Activated CD4-positive, alpha-beta T cell treated with anti-CD3 and anti-CD28 coated beads for 36 hours (primary cell): ENCODE results near the gene FAM24B. TPM values are rescaled to one million over a fixed set of nuclear protein-coding genes. Genes with fewer than 3 reads are reported as not detected.
"Not testable (repeated sequence)": the region's sequence is repeated elsewhere in the genome, so short reads cannot be mapped to it uniquely, and the experiment has no call there.

Source experiments
- ATAC-seq: fragments of 200-7000 bp; cut with Tn5 transposase; one replicate; pipeline ENCODE4 v1.10.0; 2021; ENCODE audit warnings: mild to moderate bottlenecking, moderate library complexity
- CTCF ChIA-PET: fragments of 350-600 bp; sonication (Branson Sonifier 250); formaldehyde crosslinking; loops from one replicate; lab custom pipeline; 2021; ENCODE audit warnings: antibody characterized with exemption; lab: Charles Lee
- POLR2A ChIA-PET: fragments of 350-600 bp; sonication (Branson Sonifier 250); formaldehyde crosslinking; loops from one replicate; lab custom pipeline; 2021; ENCODE audit warnings: antibody characterized with exemption, inconsistent platforms; lab: Charles Lee
- DNase-seq: peaks from one replicate; pipeline ENCODE4 v3.0.0-alpha.2; 2020
- H3K27ac Mint-ChIP-seq: one replicate; pipeline ENCODE4 v1.8.0; 2021; ENCODE audit warnings: mixed read lengths
- H3K27me3 Mint-ChIP-seq: one replicate; pipeline ENCODE4 v1.8.0; 2021; ENCODE audit warnings: mixed read lengths
- H3K36me3 Mint-ChIP-seq: one replicate; pipeline ENCODE4 v1.8.0; 2021; ENCODE audit warnings: low read depth, mixed read lengths
- H3K4me1 Mint-ChIP-seq: one replicate; pipeline ENCODE4 v1.8.0; 2021; ENCODE audit warnings: mixed read lengths
- H3K4me3 Mint-ChIP-seq: one replicate; pipeline ENCODE4 v1.8.0; 2021; ENCODE audit warnings: mild to moderate bottlenecking, moderate library complexity, mixed read lengths
- H3K9me3 Mint-ChIP-seq: one replicate; pipeline ENCODE4 v1.8.0; 2021; ENCODE audit warnings: low read depth, mixed read lengths
- intact Hi-C, 2 experiments: fragments of 100-400 bp; cut with DNase I in 1 of 2; cut with micrococcal nuclease in 1 of 2; formaldehyde crosslinking; loops; one replicate each; pipeline versions ENCODE4 v1.14.2 to v1.15.1; 2022 to 2024; cut with DNase I, micrococcal nuclease
- total RNA-seq, 2 experiments: library from RNA; stranded (reverse); gene quantifications; one replicate each; pipeline ENCODE4 v1.2.3, GENCODE V29; 2021

Gene FAM24B
- total RNA-seq, 2 experiments from 2014 or later, result 7.0 to 9.5 TPM

DNA sequence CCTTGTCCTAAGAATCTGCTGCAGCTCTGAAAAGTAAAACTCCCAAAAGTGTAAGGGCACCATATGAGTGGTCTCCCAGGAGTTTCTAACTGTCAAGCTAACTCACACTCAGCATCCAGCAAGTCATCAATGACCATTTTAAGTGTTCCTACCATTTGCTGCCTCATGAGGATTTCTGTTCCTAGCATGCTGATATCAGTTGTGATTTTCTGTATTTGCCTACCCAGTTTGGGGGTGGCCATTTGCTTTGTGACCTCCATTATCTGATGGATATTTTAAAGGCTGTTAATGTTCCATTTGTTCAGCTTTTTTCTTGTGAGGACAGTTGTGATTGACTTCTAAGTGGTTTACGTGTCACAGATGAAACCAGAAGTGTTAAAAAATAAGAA is 2.9 kb downstream of the FAM24B start:
- ATAC-seq, result no peak
- Mint-ChIP-seq H3K36me3 (peaks cover 48% of the 10 kb centered on the region), H3K9me3 (peaks cover 7% of the 10 kb centered on the region), H3K27me3 (no peaks in the 10 kb centered on the region), H3K4me1 (peaks cover 45% of the 10 kb centered on the region), H3K4me3 (no peak overlapping the region), H3K27ac (no peak overlapping the region)
- CTCF ChIA-PET, result no interaction called here
- DNase-seq, result no peak
- POLR2A ChIA-PET, result no interaction called here
- intact Hi-C loops, result loop anchor here in 1 of 2 experiments (5.0 kb wide), 1 partner anchor 131 kb away; the partner anchor contains the start of genes ACADSB and IKZF5

- H3K4me1 Mint-ChIP-seq, result peaks cover 42% of the 10 kb centered on the region
- no peak overlapping the region for H3K27ac Mint-ChIP-seq
- CTCF ChIA-PET, result no interaction called here
- ATAC-seq, result no peak
- no peaks in the 10 kb centered on the region for H3K27me3 Mint-ChIP-seq
- no peak for DNase-seq
- peaks cover 7% of the 10 kb centered on the region for H3K9me3 Mint-ChIP-seq
- POLR2A ChIA-PET, result no interaction called here
- H3K36me3 Mint-ChIP-seq, result peaks cover 48% of the 10 kb centered on the region
- intact Hi-C loops, result loop anchor here in 1 of 2 experiments (5.0 kb wide), 1 partner anchor 131 kb away; the partner anchor contains the start of genes ACADSB and IKZF5
- no peak overlapping the region for H3K4me3 Mint-ChIP-seq
Measured at GRCh38 chr10:122875843-122876466, 3.4 kb downstream of the FAM24B start.

DNA sequence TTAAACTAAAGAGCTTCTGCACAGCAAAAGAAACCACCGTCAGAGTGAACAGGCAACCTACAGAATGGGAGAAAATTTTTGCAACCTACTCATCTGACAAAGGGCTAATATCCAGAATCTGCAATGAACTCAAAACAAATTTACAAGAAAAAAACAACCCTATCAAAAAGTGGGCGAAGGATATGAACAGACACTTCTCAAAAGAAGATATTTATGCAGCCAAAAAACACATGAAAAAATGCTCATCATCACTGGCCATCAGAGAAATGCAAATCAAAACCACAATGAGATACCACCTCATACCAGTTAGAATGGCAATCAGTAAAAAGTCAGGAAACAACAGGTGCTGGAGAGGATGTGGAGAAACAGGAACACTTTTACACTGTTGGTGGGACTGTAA is 7.4 kb downstream of the FAM24B start:
- peaks cover 15% of the 10 kb centered on the region for H3K9me3 Mint-ChIP-seq
- POLR2A ChIA-PET, result not testable (repeated sequence)

GRCh38 chr10:122868768-122869167 is 10.6 kb downstream of the FAM24B start:
- intact Hi-C loops, H3K4me3 Mint-ChIP-seq, POLR2A ChIA-PET, CTCF ChIA-PET, ATAC-seq, H3K27me3 Mint-ChIP-seq, H3K27ac Mint-ChIP-seq, DNase-seq: not testable (repeated sequence)
- Mint-ChIP-seq H3K36me3 (peaks cover 35% of the 10 kb centered on the region), H3K4me1 (peaks cover 29% of the 10 kb centered on the region), H3K9me3 (peaks cover 11% of the 10 kb centered on the region)

More for the DNA sequence above, 7.4 kb downstream of the FAM24B start:
- intact Hi-C loops, H3K4me3 Mint-ChIP-seq, ATAC-seq, H3K27me3 Mint-ChIP-seq, H3K27ac Mint-ChIP-seq, CTCF ChIA-PET, DNase-seq: not testable (repeated sequence)
- H3K36me3 Mint-ChIP-seq, result peaks cover 44% of the 10 kb centered on the region
- peaks cover 34% of the 10 kb centered on the region for H3K4me1 Mint-ChIP-seq

DNA sequence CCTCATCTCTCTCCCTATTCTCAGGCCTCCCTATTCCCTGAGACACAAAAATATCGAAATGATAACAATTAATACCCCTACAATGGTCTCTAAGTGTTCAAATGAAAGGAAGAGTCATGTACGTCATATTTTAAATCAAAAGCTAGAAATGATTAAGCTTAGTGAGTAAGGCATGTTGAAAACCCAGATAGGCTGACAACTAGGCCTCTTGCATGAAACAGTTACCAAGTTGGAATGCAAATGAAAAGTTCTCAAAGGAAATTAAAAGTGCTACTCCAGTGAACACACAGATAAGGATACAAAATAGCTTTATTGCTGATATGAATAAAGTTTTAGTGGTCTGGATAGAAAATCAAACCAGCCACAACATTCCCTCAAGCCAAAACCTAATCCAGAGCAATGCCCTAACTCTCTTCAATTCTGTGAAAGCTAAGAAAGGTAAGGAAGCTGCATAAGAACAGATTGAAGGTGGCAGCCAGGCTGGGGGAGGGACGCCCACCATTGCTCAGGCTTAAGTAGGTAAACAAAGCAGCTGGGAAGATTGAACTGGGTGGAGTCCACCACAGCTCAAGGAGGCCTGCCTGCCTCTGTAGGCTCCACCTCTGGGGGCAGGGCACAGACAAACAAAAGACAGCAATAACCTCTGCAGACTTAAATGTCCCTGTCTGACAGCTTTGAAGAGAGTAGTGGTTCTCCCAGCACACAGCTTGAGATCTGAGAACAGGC is 12.5 kb downstream of the FAM24B start:
- POLR2A ChIA-PET, result not testable (repeated sequence)
- CTCF ChIA-PET, result interaction anchor here (0.7 kb wide), 1 partner anchor 40 kb away, joined by 3 read pairs; no protein-coding TSS in a partner anchor
- peak; percentile 65 for ATAC-seq

DNA sequence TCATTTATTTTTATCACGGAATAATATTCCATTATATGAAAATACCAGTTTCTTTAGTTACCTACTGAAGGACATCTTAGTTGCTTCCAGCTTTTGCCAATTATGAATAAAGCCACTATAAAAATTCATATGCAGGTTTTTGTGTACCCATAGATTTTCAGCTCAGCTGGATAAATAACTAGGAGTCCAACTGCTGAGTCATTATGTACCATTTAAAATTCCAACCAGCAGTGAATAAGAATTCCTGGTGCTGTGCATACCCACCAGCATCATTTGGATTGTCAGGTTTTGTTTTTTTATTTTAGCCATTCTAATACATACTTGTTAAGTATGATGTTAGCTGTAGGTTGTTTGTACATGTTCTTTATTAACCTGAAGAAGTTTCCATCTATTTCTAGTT is 14.5 kb downstream of the FAM24B start:
- Mint-ChIP-seq H3K27me3 (no peaks in the 10 kb centered on the region), H3K4me1 (peaks cover 28% of the 10 kb centered on the region), H3K4me3 (no peak overlapping the region), H3K36me3 (peaks cover 17% of the 10 kb centered on the region), H3K9me3 (peaks cover 8% of the 10 kb centered on the region), H3K27ac (no peak overlapping the region)
- ChIA-PET POLR2A (no interaction called here), CTCF (interaction anchor here (0.9 kb wide), 1 partner anchor 17 kb away, joined by 3 read pairs; no protein-coding TSS in a partner anchor)
- DNase-seq (no peak), ATAC-seq (no peak)
- intact Hi-C loops, result no loop called here

More for the DNA sequence above, 12.5 kb downstream of the FAM24B start:
- DNase-seq, intact Hi-C loops, H3K4me3 Mint-ChIP-seq, H3K9me3 Mint-ChIP-seq, H3K27me3 Mint-ChIP-seq: not testable (repeated sequence)
- Mint-ChIP-seq H3K36me3 (peaks cover 28% of the 10 kb centered on the region), H3K4me1 (peaks cover 29% of the 10 kb centered on the region), H3K27ac (peak overlapping the region; percentile 66)

DNA sequence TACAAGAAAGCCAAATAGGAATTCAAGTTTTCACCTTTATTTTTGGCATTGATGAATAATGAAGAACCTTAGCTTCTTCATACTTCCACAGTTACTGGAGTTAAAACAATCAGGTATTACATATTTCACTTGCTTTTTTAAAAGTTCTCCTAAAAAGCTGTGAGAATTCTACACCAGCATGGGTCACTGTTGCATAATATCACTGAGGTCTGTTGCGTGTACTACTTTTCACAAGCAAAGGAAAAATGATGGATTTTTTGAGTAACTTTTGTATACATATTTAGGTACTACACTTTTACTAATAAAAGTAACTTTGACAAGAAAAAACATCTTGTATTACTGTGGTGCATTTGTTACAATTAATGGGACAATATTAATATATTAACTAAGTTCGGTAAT is 15.2 kb downstream of the FAM24B start:
- Mint-ChIP-seq H3K27ac (no peak overlapping the region), H3K4me1 (peaks cover 22% of the 10 kb centered on the region), H3K36me3 (peaks cover 22% of the 10 kb centered on the region), H3K4me3 (no peak overlapping the region), H3K9me3 (peaks cover 6% of the 10 kb centered on the region), H3K27me3 (no peaks in the 10 kb centered on the region)
- ChIA-PET POLR2A (no interaction called here), CTCF (no interaction called here)
- intact Hi-C loops, result no loop called here
- DNase-seq, result no peak
- ATAC-seq, result no peak

- intact Hi-C loops, result no loop called here
- ChIA-PET POLR2A (no interaction called here), CTCF (interaction anchor here (0.6 to 1.3 kb wide), 2 partner anchors 10 to 13 kb away, joined by 3 read pairs; no protein-coding TSS in a partner anchor)
- H3K9me3 Mint-ChIP-seq, result peaks cover 4% of the 10 kb centered on the region
- peaks cover 22% of the 10 kb centered on the region for H3K4me1 Mint-ChIP-seq
- ATAC-seq (no peak), DNase-seq (no peak)
- peaks cover 29% of the 10 kb centered on the region for H3K36me3 Mint-ChIP-seq
- no peak overlapping the region for H3K4me3 Mint-ChIP-seq
- no peak overlapping the region for H3K27ac Mint-ChIP-seq
- no peaks in the 10 kb centered on the region for H3K27me3 Mint-ChIP-seq
Measured at GRCh38 chr10:122863216-122864193, 15.9 kb downstream of the FAM24B start.

GRCh38 chr10:122861711-122862161 is 17.6 kb downstream of the FAM24B start:
- H3K27ac Mint-ChIP-seq, result no peak overlapping the region
- H3K36me3 Mint-ChIP-seq, result peaks cover 21% of the 10 kb centered on the region
- no peaks in the 10 kb centered on the region for H3K9me3 Mint-ChIP-seq
- intact Hi-C loops, result no loop called here
- DNase-seq (no peak), ATAC-seq (no peak)
- H3K4me1 Mint-ChIP-seq, result peaks cover 7% of the 10 kb centered on the region
- H3K27me3 Mint-ChIP-seq, result no peaks in the 10 kb centered on the region
- POLR2A ChIA-PET, result no interaction called here
- H3K4me3 Mint-ChIP-seq, result no peak overlapping the region
- CTCF ChIA-PET, result no interaction called here

DNA sequence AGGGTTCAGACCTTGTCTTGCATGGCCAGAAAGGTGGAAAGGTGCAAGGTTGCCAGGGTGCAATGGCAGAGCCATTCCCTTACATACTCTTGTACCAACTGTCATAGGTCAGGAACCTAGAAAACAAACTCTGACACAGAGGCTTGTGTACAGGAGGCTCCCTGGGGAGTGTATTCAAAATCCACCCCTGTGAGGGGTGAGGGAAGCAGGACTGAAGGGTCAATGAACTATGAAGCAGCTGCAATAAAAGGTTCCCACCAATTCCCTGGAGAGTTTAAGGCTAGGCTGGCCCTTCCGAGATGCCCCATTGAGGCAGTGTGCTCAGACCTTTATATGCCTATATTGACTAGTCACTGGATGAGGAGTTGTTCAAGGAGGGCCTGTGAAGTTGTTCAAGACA is 19.9 kb downstream of the FAM24B start:
- POLR2A ChIA-PET, result interaction anchor here (0.6 kb wide), 1 partner anchor 192 kb away, joined by 3 read pairs; no protein-coding TSS in a partner anchor
- ATAC-seq, result no peak
- H3K9me3 Mint-ChIP-seq, result no peaks in the 10 kb centered on the region

DNA sequence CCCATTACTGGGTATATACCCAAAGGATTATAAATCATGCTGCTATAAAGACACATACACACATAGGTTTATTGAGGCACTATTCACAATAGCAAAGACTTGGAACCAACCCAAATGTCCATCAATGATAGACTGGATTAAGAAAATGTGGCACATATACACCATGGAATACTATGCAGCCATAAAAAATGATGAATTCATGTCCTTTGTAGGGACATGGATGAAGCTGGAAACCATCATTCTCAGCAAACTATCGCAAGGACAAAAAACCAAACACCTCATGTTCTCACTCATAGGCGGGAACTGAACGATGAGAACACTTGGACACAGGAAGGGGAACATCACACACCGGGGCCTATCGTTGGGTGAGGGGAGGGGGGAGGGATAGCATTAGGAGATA is 21.3 kb downstream of the FAM24B start:
- H3K27me3 Mint-ChIP-seq, DNase-seq, H3K9me3 Mint-ChIP-seq, CTCF ChIA-PET, intact Hi-C loops, ATAC-seq, H3K4me3 Mint-ChIP-seq, H3K27ac Mint-ChIP-seq, POLR2A ChIA-PET: not testable (repeated sequence)
- Mint-ChIP-seq H3K4me1 (peaks cover 14% of the 10 kb centered on the region), H3K36me3 (peaks cover 40% of the 10 kb centered on the region)

More for the DNA sequence above, 19.9 kb downstream of the FAM24B start:
- no peak for DNase-seq
- Mint-ChIP-seq H3K27ac (no peak overlapping the region), H3K27me3 (no peaks in the 10 kb centered on the region), H3K36me3 (peaks cover 28% of the 10 kb centered on the region), H3K4me3 (no peak overlapping the region), H3K4me1 (peaks cover 7% of the 10 kb centered on the region)
- CTCF ChIA-PET, result no interaction called here
- intact Hi-C loops, result no loop called here
